ENCODE results near the gene SIRT3.

SIRT3 gene

GRCh38 chr11:270451-271318 lies 34.5 kb upstream of the SIRT3 start:
- DNase-seq, result no peak

GRCh38 chr11:269146-269890 lies 33.2 kb upstream of the SIRT3 start:
- DNase-seq, result peak; percentile 96

GRCh38 chr11:268716-269145 lies 32.6 kb upstream of the SIRT3 start:
- peak; percentile 95 for DNase-seq

- peak; percentile 80 for DNase-seq
Observed at GRCh38 chr11:267491-267994, 31.4 kb upstream of the SIRT3 start.

- peak; percentile 51 for DNase-seq
Observed at GRCh38 chr11:266676-267439, 30.7 kb upstream of the SIRT3 start.

GRCh38 chr11:261624-262023 lies 25.5 kb upstream of the SIRT3 start:
- DNase-seq, result no peak

GRCh38 chr11:259413-259812 lies 23.3 kb upstream of the SIRT3 start:
- no peak for DNase-seq

GRCh38 chr11:257766-258493 lies 21.8 kb upstream of the SIRT3 start:
- DNase-seq, result no peak

- DNase-seq, result peak; percentile 43
Observed at GRCh38 chr11:256952-257737, 21.0 kb upstream of the SIRT3 start.

- DNase-seq, result no peak
Observed at GRCh38 chr11:255816-256215, 19.7 kb upstream of the SIRT3 start.

- peak; percentile 30 for DNase-seq
Observed at GRCh38 chr11:255176-255575, 19.0 kb upstream of the SIRT3 start.

- DNase-seq, result no peak
Observed at GRCh38 chr11:253886-254270, 17.7 kb upstream of the SIRT3 start.

- no peak for DNase-seq
Observed at GRCh38 chr11:253160-253885, 17.2 kb upstream of the SIRT3 start.

- no peak for DNase-seq
Observed at GRCh38 chr11:252666-253065, 16.5 kb upstream of the SIRT3 start.

GRCh38 chr11:251550-251949 lies 15.4 kb upstream of the SIRT3 start:
- DNase-seq, result no peak

GRCh38 chr11:250740-251299 lies 14.7 kb upstream of the SIRT3 start:
- peak; percentile 72 for DNase-seq

- DNase-seq, result no peak
Observed at GRCh38 chr11:250274-250673, 14.1 kb upstream of the SIRT3 start.

- DNase-seq, result no peak
Observed at GRCh38 chr11:249062-249461, 12.9 kb upstream of the SIRT3 start.

GRCh38 chr11:244376-244775 lies 8.2 kb upstream of the SIRT3 start:
- no peak for DNase-seq

GRCh38 chr11:241634-242033 lies 5.5 kb upstream of the SIRT3 start:
- no peak for DNase-seq

GRCh38 chr11:240315-240714 lies 4.2 kb upstream of the SIRT3 start:
- DNase-seq, result no peak
